OCI-LY1 (cell line): Measurements from ENCODE around the gene MFAP3L.

Source experiments
- H2AFZ ChIP-seq: fragments of 200-600 bp; sonication (generic), shearing (Covaris generic); 2 replicates; pipeline ENCODE4 v1.6.0; 2014; ENCODE audit warnings: antibody characterized with exemption, mild to moderate bottlenecking, low read length
- H3F3A ChIP-seq: fragments of 200-600 bp; sonication (generic), shearing (Covaris generic); 2 replicates; pipeline ENCODE4 v1.6.0; 2014; ENCODE audit warnings: mild to moderate bottlenecking, antibody characterized with exemption, low read length, moderate library complexity; ENCODE audit not compliant: insufficient read depth
- H3K27ac ChIP-seq: fragments of 200-600 bp; sonication (generic); 2 replicates; pipeline ENCODE4 v1.5.1; 2014; ENCODE audit warnings: low read length, mixed run types, mild to moderate bottlenecking, low read depth; ENCODE audit not compliant: poor library complexity, severe bottlenecking
- H3K27me3 ChIP-seq: fragments of 200-600 bp; sonication (generic); 2 replicates; pipeline ENCODE4 v1.6.0; 2014; ENCODE audit warnings: antibody characterized with exemption, mild to moderate bottlenecking, low read length, moderate library complexity; ENCODE audit not compliant: insufficient read depth
- H3K36me3 ChIP-seq: fragments of 200-600 bp; sonication (generic); 2 replicates; pipeline ENCODE4 v1.6.1; 2014; ENCODE audit warnings: mild to moderate bottlenecking, antibody characterized with exemption, low read length, moderate library complexity, mixed read lengths; ENCODE audit not compliant: insufficient read depth
- H3K4me1 ChIP-seq: fragments of 200-600 bp; sonication (generic); 2 replicates; pipeline ENCODE4 v1.5.1; 2014; ENCODE audit warnings: mild to moderate bottlenecking, low read length, moderate library complexity; ENCODE audit not compliant: insufficient read depth, severe bottlenecking
- H3K4me2 ChIP-seq: fragments of 200-600 bp; sonication (generic), shearing (Covaris generic); 2 replicates; pipeline ENCODE4 v1.6.1; 2014; ENCODE audit warnings: low read length
- H3K4me3 ChIP-seq: fragments of 200-600 bp; sonication (generic); 2 replicates; pipeline ENCODE4 v1.5.1; 2014; ENCODE audit warnings: low read length, low read depth, mild to moderate bottlenecking, mixed read lengths; ENCODE audit not compliant: poor library complexity, severe bottlenecking
- H3K79me2 ChIP-seq: fragments of 200-600 bp; shearing (Covaris generic); 2 replicates; pipeline ENCODE4 v1.6.1; 2016; ENCODE audit warnings: mixed run types, low read length, mixed read lengths; ENCODE audit not compliant: insufficient read depth
- H3K9ac ChIP-seq: fragments of 200-600 bp; sonication (generic), shearing (Covaris generic); 2 replicates; pipeline ENCODE4 v1.6.1; 2014; ENCODE audit warnings: mild to moderate bottlenecking, low read length, mixed read lengths
- H3K9me2 ChIP-seq: fragments of 200-600 bp; sonication (generic), shearing (Covaris generic); 2 replicates; pipeline ENCODE4 v1.6.1; 2014; ENCODE audit warnings: low read depth, mild to moderate bottlenecking, low read length, mixed read lengths
- H3K9me3 ChIP-seq: fragments of 200-600 bp; shearing (Covaris generic); 2 replicates; pipeline ENCODE4 v1.6.1; 2014; ENCODE audit warnings: low read length, mixed read lengths
- H4K20me1 ChIP-seq: fragments of 200-600 bp; sonication (generic), shearing (Covaris generic); 2 replicates; pipeline ENCODE4 v1.6.0; 2016; ENCODE audit warnings: mild to moderate bottlenecking, low read length; ENCODE audit not compliant: insufficient read depth
- CTCF ChIP-seq: fragments of 200-600 bp; sonication (generic), shearing (Covaris generic); IDR thresholded peaks from 2 replicates; pipeline ENCODE4 v1.5.1; 2017; ENCODE audit warnings: mild to moderate bottlenecking, antibody characterized with exemption, low read length, moderate library complexity, mixed read lengths
- EZH2 ChIP-seq: fragments of 200-600 bp; sonication (generic), shearing (Covaris generic); IDR thresholded peaks from 2 replicates; pipeline ENCODE4 v1.8.0; 2017; ENCODE audit warnings: borderline replicate concordance, mixed run types, mild to moderate bottlenecking, antibody characterized with exemption, low read length, moderate library complexity, mixed read lengths

Gene MFAP3L

GRCh38 chr4:169959254-169959653, 66.9 kb downstream of the MFAP3L start:
- Histone ChIP-seq H3K4me3 (no peak overlapping the region), H3K36me3 (no peaks in the 10 kb centered on the region), H2AFZ (no peak overlapping the region), H4K20me1 (no peaks in the 10 kb centered on the region), H3K27me3 (no peaks in the 10 kb centered on the region), H3K79me2 (no peaks in the 10 kb centered on the region), H3K4me2 (no peak overlapping the region), H3K9ac (no peak overlapping the region), H3K9me2 (no peaks in the 10 kb centered on the region), H3K4me1 (no peaks in the 10 kb centered on the region), H3K27ac (no peak overlapping the region), H3K9me3 (no peaks in the 10 kb centered on the region), H3F3A (no peaks in the 10 kb centered on the region)
- TF ChIP-seq CTCF (no peak), EZH2 (no peak)

- H4K20me1 ChIP-seq = no peaks in the 10 kb centered on the region
- no peak overlapping the region for H3K9ac ChIP-seq
- H3K79me2 ChIP-seq = no peaks in the 10 kb centered on the region
- no peaks in the 10 kb centered on the region for H3K9me2 ChIP-seq
- no peaks in the 10 kb centered on the region for H3K4me1 ChIP-seq
- H3K9me3 ChIP-seq = no peaks in the 10 kb centered on the region
- TF ChIP-seq EZH2 (no peak), CTCF (no peak)
- H3F3A ChIP-seq = no peaks in the 10 kb centered on the region
- no peak overlapping the region for H2AFZ ChIP-seq
- no peak overlapping the region for H3K4me2 ChIP-seq
- H3K27ac ChIP-seq = no peak overlapping the region
- no peak overlapping the region for H3K4me3 ChIP-seq
- no peaks in the 10 kb centered on the region for H3K27me3 ChIP-seq
- H3K36me3 ChIP-seq = no peaks in the 10 kb centered on the region
Measured at GRCh38 chr4:169958629-169959028, 67.6 kb downstream of the MFAP3L start.

- no peak overlapping the region for H3K4me3 ChIP-seq
- no peaks in the 10 kb centered on the region for H3K36me3 ChIP-seq
- no peak overlapping the region for H2AFZ ChIP-seq
- no peak overlapping the region for H3K9ac ChIP-seq
- no peaks in the 10 kb centered on the region for H3K4me1 ChIP-seq
- H3K9me2 ChIP-seq = no peaks in the 10 kb centered on the region
- no peaks in the 10 kb centered on the region for H3K79me2 ChIP-seq
- no peaks in the 10 kb centered on the region for H3F3A ChIP-seq
- H3K9me3 ChIP-seq = no peaks in the 10 kb centered on the region
- no peaks in the 10 kb centered on the region for H3K27me3 ChIP-seq
- no peak overlapping the region for H3K4me2 ChIP-seq
- no peak for TF ChIP-seq EZH2
- TF ChIP-seq CTCF = no peak
- H4K20me1 ChIP-seq = no peaks in the 10 kb centered on the region
- H3K27ac ChIP-seq = no peak overlapping the region
Measured at GRCh38 chr4:169957785-169958184, 68.4 kb downstream of the MFAP3L start.
